H1 (cell line): ENCODE results near the gene TTC31. TPM values are rescaled to one million over a fixed set of nuclear protein-coding genes. Genes with fewer than 3 reads are reported as not detected.

Experiments used
- CTCF ChIA-PET: fragments of 300-600 bp; sonication (Branson Sonifier 250); formaldehyde crosslinking; loops from one replicate; lab custom pipeline; 2021; ENCODE audit not compliant: partially characterized antibody; lab: Charles Lee
- POLR2A ChIA-PET: fragments of 300-600 bp; sonication (Branson Sonifier 250); formaldehyde crosslinking; loops from one replicate; lab custom pipeline; 2021; ENCODE audit warnings: inconsistent platforms; ENCODE audit not compliant: partially characterized antibody; lab: Charles Lee
- DNase-seq, 2 experiments: peaks; one replicate each; pipeline versions ENCODE4 v3.0.0 to v3.0.0-alpha.2; 2010 to 2022; ENCODE audit warnings: low spot score in 2 of 2, low read depth in 1 of 2, mixed read lengths in 1 of 2
- FAIRE-seq: peaks from 2 replicates; lab custom pipeline; 2011; peaks lifted over from hg19 to GRCh38; lab: Jason Lieb, UNC
- H2AFZ ChIP-seq: 2 replicates; pipeline ENCODE4 v1.8.1; 2012; ENCODE audit warnings: low read length, inconsistent platforms
- H2AK5ac ChIP-seq: 2 replicates; pipeline ENCODE4 v1.6.1; 2013; ENCODE audit warnings: low read depth, low read length
- H2BK120ac ChIP-seq: replicated peaks from 2 replicates; pipeline ENCODE3; 2013; ENCODE audit warnings: low read depth, low read length, inconsistent platforms
- H2BK12ac ChIP-seq: 2 replicates; pipeline ENCODE4 v1.6.1; 2013; ENCODE audit warnings: low read depth, low read length
- H2BK15ac ChIP-seq: 2 replicates; pipeline ENCODE4 v1.6.1; 2013; ENCODE audit warnings: low read length
- H2BK20ac ChIP-seq: 2 replicates; pipeline ENCODE4 v1.6.1; 2013; ENCODE audit warnings: low read length
- H2BK5ac ChIP-seq: 2 replicates; pipeline ENCODE4 v1.6.1; 2013; ENCODE audit warnings: low read depth, low read length
- H3K14ac ChIP-seq: 2 replicates; pipeline ENCODE4 v1.6.1; 2013; ENCODE audit warnings: inconsistent platforms; ENCODE audit not compliant: insufficient read length
- H3K18ac ChIP-seq: 2 replicates; pipeline ENCODE4 v1.6.1; 2013; ENCODE audit warnings: low read length; ENCODE audit errors: extremely low read depth
- H3K23ac ChIP-seq: 2 replicates; pipeline ENCODE4 v1.6.1; 2013; ENCODE audit warnings: inconsistent platforms; ENCODE audit not compliant: insufficient read length
- H3K23me2 ChIP-seq: 2 replicates; pipeline ENCODE4 v1.6.1; 2013; ENCODE audit warnings: low read depth, low read length
- H3K27ac ChIP-seq: 2 replicates; pipeline ENCODE4 v1.6.1; 2011; ENCODE audit warnings: low read depth, low read length, inconsistent platforms
- H3K27me3 ChIP-seq, 4 experiments: replicated peaks in 1 of 4; 1 replicate in 1 of 4; 2 replicates in 3 of 4; pipeline versions ENCODE4 v1.6.1 to v1.8.1; 2011 to 2013; ENCODE audit warnings: low read length in 3 of 4, mild to moderate bottlenecking in 3 of 4, inconsistent platforms in 2 of 4, mixed read lengths in 2 of 4, moderate library complexity in 1 of 4; ENCODE audit not compliant: control insufficient read depth in 3 of 4, insufficient read depth in 3 of 4; ENCODE audit errors: extremely low read depth in 1 of 4
- H3K36me3 ChIP-seq, 4 experiments: 2 replicates each; pipeline versions ENCODE4 v1.6.1 to v1.8.1; 2011 to 2013; ENCODE audit warnings: mild to moderate bottlenecking in 4 of 4, low read length in 3 of 4, moderate library complexity in 2 of 4, control low read depth in 1 of 4, inconsistent platforms in 1 of 4; ENCODE audit not compliant: insufficient read depth in 4 of 4, control insufficient read depth in 2 of 4
- H3K4ac ChIP-seq: replicated peaks from 2 replicates; pipeline ENCODE3; 2013; ENCODE audit warnings: low read length, low read depth, mixed read lengths, inconsistent platforms; ENCODE audit not compliant: insufficient read length
- H3K4me1 ChIP-seq, 4 experiments: replicated peaks in 1 of 4; 1 replicate in 1 of 4; 2 replicates in 3 of 4; pipeline versions ENCODE4 v1.6.1 to v1.8.1; 2011 to 2013; ENCODE audit warnings: low read length in 3 of 4, inconsistent platforms in 2 of 4, mixed read lengths in 1 of 4; ENCODE audit not compliant: insufficient read depth in 4 of 4, control insufficient read depth in 3 of 4
- H3K4me2 ChIP-seq, 2 experiments: 2 replicates each; pipeline versions ENCODE4 v1.6.1 to v1.8.1; 2011 to 2013; ENCODE audit warnings: low read depth in 2 of 2, low read length in 2 of 2, control low read depth in 1 of 2, inconsistent platforms in 1 of 2, mild to moderate bottlenecking in 1 of 2; ENCODE audit not compliant: insufficient read depth in 1 of 2
- H3K4me3 ChIP-seq, 4 experiments: fragments of 200-600, 300-600 bp in 1 of 4; sonication (generic), shearing (Covaris generic), sonication (Bioruptor Twin) in 1 of 4; 2 replicates each; pipeline versions ENCODE4 v1.5.1 to v1.8.1; 2011 to 2016; ENCODE audit warnings: low read length in 4 of 4, low read depth in 3 of 4, control low read depth in 2 of 4, inconsistent platforms in 2 of 4, mild to moderate bottlenecking in 2 of 4, mixed read lengths in 1 of 4, moderate library complexity in 1 of 4; ENCODE audit not compliant: insufficient read depth in 2 of 4; ENCODE audit errors: extremely low read depth in 1 of 4
- H3K56ac ChIP-seq: replicated peaks from 2 replicates; pipeline ENCODE3; 2013; ENCODE audit warnings: low read depth, mild to moderate bottlenecking, mixed read lengths, low read length, inconsistent platforms; ENCODE audit not compliant: insufficient read length
- H3K79me1 ChIP-seq: 2 replicates; pipeline ENCODE4 v1.6.1; 2013; ENCODE audit warnings: low read depth, low read length, control low read depth
- H3K79me2 ChIP-seq, 2 experiments: 2 replicates each; pipeline versions ENCODE4 v1.6.1 to v1.8.1; 2012 to 2013; ENCODE audit warnings: low read length in 2 of 2, mild to moderate bottlenecking in 2 of 2, inconsistent platforms in 1 of 2; ENCODE audit not compliant: insufficient read depth in 2 of 2, control insufficient read depth in 1 of 2
- H3K9ac ChIP-seq, 4 experiments: replicated peaks in 1 of 4; 1 replicate in 1 of 4; 2 replicates in 3 of 4; pipeline versions ENCODE4 v1.6.1 to v1.8.1; 2011 to 2013; ENCODE audit warnings: low read depth in 3 of 4, low read length in 3 of 4, control low read depth in 2 of 4, mild to moderate bottlenecking in 2 of 4, moderate library complexity in 2 of 4, inconsistent platforms in 1 of 4; ENCODE audit errors: extremely low read depth in 1 of 4
- H3K9me3 ChIP-seq, 2 experiments: 2 replicates each; pipeline versions ENCODE4 v1.6.1 to v1.8.1; 2012 to 2013; ENCODE audit warnings: mild to moderate bottlenecking in 2 of 2, moderate library complexity in 2 of 2, control low read depth in 1 of 2, inconsistent platforms in 1 of 2, low read depth in 1 of 2, low read length in 1 of 2, mixed read lengths in 1 of 2; ENCODE audit not compliant: insufficient read depth in 2 of 2
- H4K20me1 ChIP-seq, 2 experiments: replicated peaks in 1 of 2; 2 replicates each; pipeline versions ENCODE3 to v1.8.1; 2011 to 2013; ENCODE audit warnings: inconsistent platforms in 2 of 2, low read length in 2 of 2, mild to moderate bottlenecking in 1 of 2; ENCODE audit not compliant: insufficient read depth in 2 of 2, control insufficient read depth in 1 of 2
- H4K5ac ChIP-seq: 2 replicates; pipeline ENCODE4 v1.6.1; 2013; ENCODE audit warnings: low read length, low read depth, mixed read lengths, inconsistent platforms; ENCODE audit not compliant: insufficient read length
- H4K8ac ChIP-seq: 2 replicates; pipeline ENCODE4 v1.8.0; 2013; ENCODE audit warnings: mild to moderate bottlenecking, moderate library complexity, low read length, inconsistent platforms; ENCODE audit not compliant: insufficient read depth; ENCODE audit errors: extremely low read depth
- H4K91ac ChIP-seq: replicated peaks from 2 replicates; pipeline ENCODE3; 2013; ENCODE audit warnings: low read length, mixed read lengths, inconsistent platforms; ENCODE audit not compliant: insufficient read length
- CBX8 ChIP-seq: fragments of 300-800, 300-1000 bp; sonication (generic); IDR thresholded peaks from 2 replicates; pipeline ENCODE4 v1.7.1; 2016; ENCODE audit warnings: low read depth, low read length, borderline replicate concordance
- EZH2 ChIP-seq: fragments of 200-600 bp; sonication (generic); IDR thresholded peaks from 2 replicates; pipeline ENCODE4 v1.7.1; 2012; ENCODE audit warnings: low read depth, mild to moderate bottlenecking, moderate library complexity, low read length, inconsistent platforms; ENCODE audit not compliant: severe bottlenecking
- HDAC6 ChIP-seq: IDR thresholded peaks from one replicate; pipeline ENCODE4 v1.7.1; 2012; ENCODE audit warnings: low read depth, mild to moderate bottlenecking, inconsistent platforms, low read length, moderate library complexity
- RXRA ChIP-seq: IDR thresholded peaks from 2 replicates; pipeline ENCODE4 v1.6.1; 2011; ENCODE audit warnings: low read depth, mild to moderate bottlenecking, low read length, moderate library complexity; ENCODE audit not compliant: insufficient read depth
- SIN3A ChIP-seq, 2 experiments: IDR thresholded peaks in 1 of 2; conservative IDR thresholded peaks in 1 of 2; 2 replicates each; pipeline ENCODE4 v1.6.1; 2011 to 2012; ENCODE audit warnings: low read length in 2 of 2, improper control_type of control experiment in 1 of 2, low read depth in 1 of 2, mild to moderate bottlenecking in 1 of 2
- SIX5 ChIP-seq: IDR thresholded peaks from 2 replicates; pipeline ENCODE4 v1.6.1; 2011; ENCODE audit warnings: mild to moderate bottlenecking, low read depth, low read length
- SRF ChIP-seq: IDR thresholded peaks from 2 replicates; pipeline ENCODE4 v1.6.1; 2011; ENCODE audit warnings: mild to moderate bottlenecking, low read depth, low read length, moderate library complexity
- WGBS, 2 experiments: shearing (Covaris generic) in 1 of 2; methylation state at CpG; one replicate each; pipeline versions ENCODE4 v1.1.6 to v1.1.7; 2013 to 2015; ENCODE audit warnings: low lambda C conversion rate in 2 of 2, mixed read lengths in 2 of 2, inconsistent platforms in 1 of 2, low coverage in 1 of 2, missing lambda C conversion rate in 1 of 2; ENCODE audit not compliant: insufficient replicate concordance in 2 of 2, insufficient coverage in 1 of 2, insufficient read length in 1 of 2; ENCODE audit errors: extremely low coverage in 1 of 2, missing lambda C conversion rate in 1 of 2; 5-methylcytosine and 5-hydroxymethylcytosine counted together
- polyA plus RNA-seq, 7 experiments: library from polyadenylated mRNA; depleted of rRNA in 3 of 7; stranded (reverse) in 5 of 7; unstranded in 2 of 7; fragments of >200 nt in 5 of 7; fragments of 200-250 nt in 2 of 7; gene quantifications; 1 replicate in 5 of 7; 2 replicates in 1 of 7; 4 replicates in 1 of 7; pipeline versions ENCODE4 v1.2.1 to v1.2.3, GENCODE V29; 2011 to 2013; ENCODE audit warnings: missing spikeins in 2 of 7, mixed read lengths in 2 of 7
- total RNA-seq: library from RNA; stranded (reverse); fragmentation: NEBNext Ultra II Directional; extraction: Animal tissue kit (Norgen Biotek cat#: 25700); gene quantifications from 2 replicates; pipeline ENCODE4 v1.2.1, GENCODE V29; 2021

Gene TTC31
- total and polyA plus RNA-seq, 2 of the 8 experiments (the other 6 are each of a cell fraction or from before 2014, with no cell fraction given), result 28.8 to 29.9 TPM

DNA sequence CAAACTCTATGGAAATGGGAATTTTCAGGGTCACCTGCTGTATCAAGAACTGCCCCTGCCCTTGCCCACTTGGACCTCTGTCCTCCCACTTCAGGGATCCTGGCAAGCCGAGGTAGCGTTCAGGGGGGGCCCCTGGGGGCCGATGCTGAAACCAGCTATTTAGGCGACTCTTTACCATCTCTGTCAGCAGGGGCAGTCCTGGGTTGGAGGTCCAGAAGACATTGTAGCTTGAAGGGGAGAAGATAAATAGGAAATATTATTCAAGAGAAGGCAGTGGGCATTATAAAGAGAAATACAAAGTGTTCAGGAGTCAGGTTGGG is 20.1 kb upstream of the TTC31 start:
- no peak overlapping the region for H3K14ac ChIP-seq
- H3K79me1 ChIP-seq, result no peaks in the 10 kb centered on the region; the same call in none of the 2 replicates
- H3K4me3 ChIP-seq, result no peak overlapping the region
- no peak overlapping the region for H2BK20ac ChIP-seq
- no peak overlapping the region for H3K4me2 ChIP-seq
- H3K18ac ChIP-seq, result no peak overlapping the region
- no peak overlapping the region for H3K23ac ChIP-seq
- H2BK120ac ChIP-seq, result no peak overlapping the region
- no peaks in the 10 kb centered on the region for H4K20me1 ChIP-seq
- no peaks in the 10 kb centered on the region for H3K9me3 ChIP-seq
- H3K4ac ChIP-seq, result no peak overlapping the region
- peaks cover 0 to 12% (median 2%) of the 10 kb centered on the region in 4 experiments; a peak in 4 of 8 replicates for H3K36me3 ChIP-seq
- H4K5ac ChIP-seq, result no peak overlapping the region
- H3K27ac ChIP-seq, result no peak overlapping the region
- H2AK5ac ChIP-seq, result no peak overlapping the region
- peaks cover 0 to 2% (median 0%) of the 10 kb centered on the region in 4 experiments; a peak in 2 of 7 replicates for H3K4me1 ChIP-seq
- H2BK15ac ChIP-seq, result no peak overlapping the region
- H3K27me3 ChIP-seq, result no peaks in the 10 kb centered on the region
- no peak for TF ChIP-seq HDAC6
- no peak for TF ChIP-seq CBX8
- TF ChIP-seq SRF, result no peak
- no peak for TF ChIP-seq SIX5
- TF ChIP-seq RXRA, result no peak
- no peak for TF ChIP-seq EZH2
- TF ChIP-seq SIN3A (conservative IDR thresholded peaks at IDR 0.05 in 1 of 2, IDR thresholded peaks at IDR 0.05 in 1 of 2; ENCODE audit: low read depth in 1 of 2, low read length in 2 of 2), result no peak
- FAIRE-seq, result no peak
- no peak for DNase-seq
- H3K23me2 ChIP-seq, result peaks cover 14% of the 10 kb centered on the region
- WGBS, 2 experiments, result 89% methylated on average over 4 of the region's 4 CpGs; no CpG with 5 or more reads in 1 of the 2 experiments
- peaks cover 0 to 10% of the 10 kb centered on the region in 2 experiments; a peak in 1 of 4 replicates for H3K79me2 ChIP-seq
- H2AFZ ChIP-seq, result no peak overlapping the region
- H4K8ac ChIP-seq, result no peak overlapping the region; the same call in 1 of the 2 replicates
- no peak overlapping the region for H2BK12ac ChIP-seq
- H3K9ac ChIP-seq, result no peak overlapping the region
- H4K91ac ChIP-seq, result no peak overlapping the region
- POLR2A ChIA-PET, result interaction anchor here (0.8 to 10.5 kb wide), 6 partner anchors 8 to 33 kb away, joined by 3 to 89 read pairs (median 9); partner anchors contain the start of genes CCDC142, INO80B, MRPL53 and RTKN
- no peak overlapping the region for H2BK5ac ChIP-seq
- CTCF ChIA-PET, result interaction anchor here (9.5 to 10.5 kb wide), 2 partner anchors 11 to 18 kb away, joined by 73 to 86 read pairs; partner anchors contain the start of genes CCDC142, MRPL53 and TTC31
- H3K56ac ChIP-seq, result no peak overlapping the region
